Pancreas (tissue), 10 donors: ENCODE measurements around the gene KBTBD7. TPM values are rescaled to one million over a fixed set of nuclear protein-coding genes. Genes with fewer than 3 reads are reported as not detected.

Source experiments
- ATAC-seq, 4 donors: fragments of 200-7000 bp; cut with Tn5 transposase; one replicate each; pipeline versions ENCODE4 v1.8.0 to v1.9.1; 2020; ENCODE audit warnings: mild to moderate bottlenecking in 4 of 4, moderate library complexity in 4 of 4
- DNase-seq, 6 donors: peaks; one replicate each; pipeline ENCODE4 v3.0.0-alpha.2; 2020
- FAIRE-seq: peaks from 2 replicates; lab custom pipeline; 2012; peaks lifted over from hg19 to GRCh38; lab: Jason Lieb, UNC
- H3K27ac ChIP-seq, 4 donors: fragments of 200-600 bp; sonication (generic); 1 replicate in 3 of 4; 2 replicates in 1 of 4; pipeline versions ENCODE4 v1.5.0 to v1.8.0; 2020
- H3K27me3 ChIP-seq, 4 donors: fragments of 200-600 bp; one replicate each; pipeline ENCODE4 v1.8.0; 2021
- H3K36me3 ChIP-seq, 3 donors: fragments of 200-600 bp; sonication (generic) in 1 of 3; one replicate each; pipeline versions ENCODE4 v1.5.0 to v1.8.0; 2020 to 2021
- H3K4me1 ChIP-seq, 3 donors: fragments of 200-600 bp; one replicate each; pipeline ENCODE4 v1.8.0; 2021
- H3K4me3 ChIP-seq, 4 donors: fragments of 200-600 bp; sonication (generic) in 2 of 4; one replicate each; pipeline versions ENCODE4 v1.5.0 to v1.8.0; 2020 to 2021
- H3K9me3 ChIP-seq, 4 donors: fragments of 200-600 bp; one replicate each; pipeline ENCODE4 v1.8.0; 2021
- CTCF ChIP-seq, 4 donors: fragments of 200-600 bp; sonication (generic) in 3 of 4; IDR thresholded peaks; one replicate each; pipeline versions ENCODE4 v1.5.0 to v1.8.0; 2021; ENCODE audit warnings: antibody characterized with exemption in 4 of 4
- WGBS, 2 donors: extraction: QIAGEN DNeasy Blood & Tissue Kit; methylation state at CpG; one replicate each; pipeline ENCODE4 v1.1.7; 2013; 5-methylcytosine and 5-hydroxymethylcytosine counted together
- intact Hi-C, 3 donors: fragments of 100-400 bp; cut with DNase I; formaldehyde crosslinking; loops; one replicate each; pipeline versions ENCODE4 v1.11.1 to v1.14.2; 2022
- polyA plus RNA-seq, 2 donors: library from polyadenylated mRNA; stranded (reverse); fragments of 200-250 nt; gene quantifications; one replicate each; pipeline ENCODE4 v1.2.3, GENCODE V29; 2013
- total RNA-seq, 6 donors: library from RNA; stranded (reverse); fragmentation: NEBNext Ultra II Directional in 4 of 6; extraction: Animal tissue kit (Norgen Biotek cat#: 25700) in 4 of 6; gene quantifications; one replicate each; pipeline versions ENCODE4 v1.2.1 to v1.2.4, GENCODE V29; 2021 to 2023
- donor health status: healthy with polysubstance abuse.
- donor health status: DM: no; HTN: no; CAD: no; lungs with moderate emphysema.
- donor health status: DM: no; HTN: no; CAD: no.
- donor health status: control.
- donor health status: control.
- donor health status: Bipolar disorder and iron deficiency.
- donor health status: DM: yes; HTN: yes; CAD: no.
- donor health status: DM: no; HTN: no; CAD: no.
- donor health status: DM: no; HTN: no; CAD: no.
- donor health status: DM: yes; HTN: yes; CAD: no.

The KBTBD7 gene
- total and polyA plus RNA-seq, 8 donors, result 1.9 to 5.9 (median 3.4) TPM

GRCh38 chr13:41156620-41157019 is 37.7 kb downstream of the KBTBD7 start:
- intact Hi-C loops, result no loop called here
- no peak overlapping the region for H3K27ac ChIP-seq
- ATAC-seq (no peak), DNase-seq (no peak), FAIRE-seq (no peak)
- no peak overlapping the region for H3K4me3 ChIP-seq
- WGBS, 2 donors, result 64 to 75% methylated on average over 2 of the region's 2 CpGs
- H3K9me3 ChIP-seq, result no peaks in the 10 kb centered on the region
- H3K4me1 ChIP-seq, result no peaks in the 10 kb centered on the region
- no peaks in the 10 kb centered on the region for H3K36me3 ChIP-seq
- TF ChIP-seq CTCF (IDR thresholded peaks at IDR 0.05), result no peak
- no peaks in the 10 kb centered on the region for H3K27me3 ChIP-seq

GRCh38 chr13:41154042-41154441 is 40.3 kb downstream of the KBTBD7 start:
- intact Hi-C loops, result no loop called here
- ATAC-seq (no peak), DNase-seq (no peak), FAIRE-seq (no peak)
- no peak for TF ChIP-seq CTCF (IDR thresholded peaks at IDR 0.05)
- Histone ChIP-seq H3K4me3 (no peak overlapping the region), H3K27me3 (no peaks in the 10 kb centered on the region), H3K36me3 (no peaks in the 10 kb centered on the region), H3K4me1 (no peaks in the 10 kb centered on the region), H3K9me3 (no peaks in the 10 kb centered on the region), H3K27ac (no peak overlapping the region)

- DNase-seq (no peak), ATAC-seq (no peak), FAIRE-seq (no peak)
- no peaks in the 10 kb centered on the region for H3K9me3 ChIP-seq
- H3K4me3 ChIP-seq, result no peak overlapping the region
- 95 to 97% methylated on average over 3 of the region's 3 CpGs for WGBS, 2 donors
- H3K36me3 ChIP-seq, result no peaks in the 10 kb centered on the region
- no peaks in the 10 kb centered on the region for H3K27me3 ChIP-seq
- H3K4me1 ChIP-seq, result no peaks in the 10 kb centered on the region
- no peak overlapping the region for H3K27ac ChIP-seq
- intact Hi-C loops, result no loop called here
- no peak for TF ChIP-seq CTCF (IDR thresholded peaks at IDR 0.05)
These were observed 42.4 kb downstream of the KBTBD7 start for GRCh38 chr13:41152005-41152404.

GRCh38 chr13:41150058-41150457 is 44.3 kb downstream of the KBTBD7 start:
- no peaks in the 10 kb centered on the region for H3K9me3 ChIP-seq
- no peak overlapping the region for H3K4me3 ChIP-seq
- DNase-seq (no peak), ATAC-seq (no peak), FAIRE-seq (no peak)
- TF ChIP-seq CTCF (IDR thresholded peaks at IDR 0.05), result no peak
- no peaks in the 10 kb centered on the region for H3K4me1 ChIP-seq
- no peak overlapping the region for H3K27ac ChIP-seq
- no peaks in the 10 kb centered on the region for H3K36me3 ChIP-seq
- WGBS, 2 donors, result 73 to 77% methylated on average over 2 of the region's 2 CpGs
- no peaks in the 10 kb centered on the region for H3K27me3 ChIP-seq
- intact Hi-C loops, result no loop called here

GRCh38 chr13:41148419-41149283 is 45.7 kb downstream of the KBTBD7 start:
- Histone ChIP-seq H3K9me3 (no peaks in the 10 kb centered on the region), H3K36me3 (no peaks in the 10 kb centered on the region), H3K4me1 (no peaks in the 10 kb centered on the region), H3K4me3 (no peak overlapping the region), H3K27ac (no peak overlapping the region), H3K27me3 (no peaks in the 10 kb centered on the region)
- no peak for TF ChIP-seq CTCF (IDR thresholded peaks at IDR 0.05)
- ATAC-seq, result no peak
- DNase-seq, result no peak
- no peak for FAIRE-seq
- 74 to 80% methylated on average over 3 of the region's 3 CpGs for WGBS, 2 donors
- intact Hi-C loops, result no loop called here
